Stimulated activated CD8-positive, alpha-beta memory T cell treated with anti-CD3 and anti-CD28 coated beads, Interleukin-15, amount 100 ng/mL, for 24 hours (primary cell): Measurements from ENCODE around the gene C14orf132.
"Not testable (repeated sequence)": the region's sequence is repeated elsewhere in the genome, so short reads cannot be mapped to it uniquely, and the experiment has no call there.

Experiments
- DNase-seq: peaks from one replicate; pipeline ENCODE4 v3.0.0-alpha.2; 2020; ENCODE audit warnings: low read depth

Gene C14orf132

DNA sequence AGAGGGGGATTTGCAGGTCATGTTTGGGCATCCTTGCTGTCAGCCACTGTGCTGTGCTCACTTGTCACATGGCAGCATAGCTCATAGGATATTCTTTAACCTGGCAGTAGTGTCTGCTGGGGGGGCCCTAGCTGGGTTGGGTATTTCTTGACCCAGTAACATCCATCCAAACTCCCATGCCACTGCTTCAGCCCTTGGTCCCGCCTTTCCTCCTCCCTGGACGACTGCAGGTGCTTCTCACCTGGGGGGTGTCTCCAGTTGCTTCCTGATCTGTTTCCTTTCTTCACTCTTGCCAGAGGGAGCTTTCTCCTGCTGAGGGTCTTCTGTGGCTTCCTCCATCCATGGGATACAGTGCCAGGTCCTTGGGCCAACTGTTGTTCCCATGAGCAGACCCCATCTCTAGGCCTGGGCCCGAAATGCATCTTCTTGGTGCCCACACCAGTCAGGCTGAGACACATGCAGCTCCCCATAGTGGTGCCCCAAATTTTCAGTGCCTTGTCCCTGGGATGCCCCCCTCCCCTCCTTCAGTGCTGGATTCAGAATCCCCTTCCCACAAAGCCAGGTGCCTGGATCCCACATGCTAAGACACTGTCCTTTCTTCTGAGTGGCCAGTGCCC is 20.5 kb downstream of the C14orf132 start:
- no peak for DNase-seq

DNA sequence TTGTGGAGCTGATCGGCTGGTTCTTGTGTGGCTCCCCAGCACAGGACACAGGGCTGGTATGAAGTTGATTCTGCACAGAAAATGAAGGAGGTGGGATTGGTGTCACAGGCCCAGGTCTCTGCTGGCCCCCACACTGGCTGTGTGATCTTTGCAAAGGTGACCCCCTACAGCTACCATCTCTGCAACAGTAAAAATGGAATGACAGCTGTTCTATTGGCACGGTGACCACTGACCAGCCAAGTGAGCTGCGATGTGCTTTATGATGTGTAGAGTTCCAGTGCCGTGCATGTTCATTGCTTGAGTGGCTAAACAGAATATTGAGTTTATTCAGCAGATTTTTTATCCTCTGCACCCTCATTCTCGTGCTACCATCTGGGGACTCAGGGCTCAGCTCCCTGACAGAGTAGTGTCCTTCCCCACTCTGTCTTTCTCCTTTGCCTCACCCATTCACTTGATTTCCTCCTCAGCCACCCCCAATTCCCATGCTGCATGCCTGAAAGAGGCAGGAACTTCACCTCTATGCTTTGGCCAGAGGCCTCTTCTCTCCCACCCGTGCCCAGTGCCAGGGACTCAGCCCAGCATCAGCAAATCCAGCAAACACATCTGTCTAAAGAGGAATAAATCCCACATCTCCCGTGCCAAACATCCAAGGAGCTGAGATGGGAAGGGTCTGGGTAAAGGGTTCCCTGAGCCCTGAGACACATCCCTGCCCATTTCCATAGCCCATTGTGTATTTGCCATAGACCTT is 21.2 kb downstream of the C14orf132 start:
- DNase-seq = no peak

DNA sequence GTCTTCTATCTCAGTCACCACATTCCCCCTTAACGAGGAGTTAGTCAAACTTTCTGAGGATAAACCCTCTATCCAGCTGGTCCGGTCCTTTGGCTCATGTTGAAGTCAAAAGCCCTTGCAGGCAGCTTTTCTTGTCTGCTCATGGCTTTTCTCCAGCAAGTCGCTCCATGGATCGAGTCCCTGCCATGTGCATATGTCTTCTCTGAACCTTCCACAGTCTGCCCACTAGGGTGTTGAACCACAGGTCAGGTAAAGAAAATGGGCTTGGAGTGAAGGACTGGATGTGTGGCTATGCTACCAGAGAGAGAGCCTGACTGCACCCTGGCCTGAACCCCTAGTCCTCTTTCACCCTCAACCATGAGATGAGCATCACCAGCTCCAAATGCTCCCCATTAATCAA is 22.8 kb downstream of the C14orf132 start:
- no peak for DNase-seq

DNA sequence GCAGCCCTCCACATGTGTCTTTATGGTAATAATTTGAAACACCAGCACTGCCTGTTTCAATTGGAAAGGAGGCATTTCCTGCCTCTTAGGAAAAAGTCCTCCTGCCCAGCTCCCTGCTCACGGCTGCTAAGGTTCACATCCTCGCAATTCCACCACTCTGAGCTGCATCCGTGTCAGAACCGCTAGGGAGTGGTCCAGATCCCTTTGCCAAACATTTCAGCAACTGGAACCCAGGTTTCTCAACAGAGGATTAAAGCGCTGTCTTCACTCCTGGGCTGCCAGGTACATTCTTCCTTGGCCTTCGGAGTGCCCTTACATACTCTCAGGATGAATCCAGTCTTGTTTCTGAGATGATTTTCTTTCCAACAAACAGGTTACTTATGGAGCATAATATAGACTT is 23.3 kb downstream of the C14orf132 start:
- DNase-seq = no peak

DNA sequence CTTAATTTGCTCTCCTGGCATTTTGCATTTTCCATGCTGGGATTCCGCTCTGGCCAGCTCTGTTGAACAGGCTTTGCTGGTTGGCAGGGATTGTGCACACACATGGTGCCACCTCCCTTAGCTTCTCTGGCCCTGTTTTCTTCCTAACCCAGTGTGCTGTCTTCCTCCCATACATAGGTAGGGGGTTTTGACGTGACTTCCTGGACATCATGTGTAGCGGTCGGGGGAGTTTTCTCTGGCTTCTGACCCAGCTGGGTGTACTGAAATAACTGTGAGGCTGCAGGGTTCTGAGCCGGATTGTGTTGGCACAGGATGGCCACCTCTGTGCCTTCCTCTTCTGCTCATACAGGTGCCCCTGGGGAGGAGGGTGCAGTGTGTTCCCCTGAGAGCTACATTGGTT is 25.7 kb downstream of the C14orf132 start:
- DNase-seq = no peak

DNA sequence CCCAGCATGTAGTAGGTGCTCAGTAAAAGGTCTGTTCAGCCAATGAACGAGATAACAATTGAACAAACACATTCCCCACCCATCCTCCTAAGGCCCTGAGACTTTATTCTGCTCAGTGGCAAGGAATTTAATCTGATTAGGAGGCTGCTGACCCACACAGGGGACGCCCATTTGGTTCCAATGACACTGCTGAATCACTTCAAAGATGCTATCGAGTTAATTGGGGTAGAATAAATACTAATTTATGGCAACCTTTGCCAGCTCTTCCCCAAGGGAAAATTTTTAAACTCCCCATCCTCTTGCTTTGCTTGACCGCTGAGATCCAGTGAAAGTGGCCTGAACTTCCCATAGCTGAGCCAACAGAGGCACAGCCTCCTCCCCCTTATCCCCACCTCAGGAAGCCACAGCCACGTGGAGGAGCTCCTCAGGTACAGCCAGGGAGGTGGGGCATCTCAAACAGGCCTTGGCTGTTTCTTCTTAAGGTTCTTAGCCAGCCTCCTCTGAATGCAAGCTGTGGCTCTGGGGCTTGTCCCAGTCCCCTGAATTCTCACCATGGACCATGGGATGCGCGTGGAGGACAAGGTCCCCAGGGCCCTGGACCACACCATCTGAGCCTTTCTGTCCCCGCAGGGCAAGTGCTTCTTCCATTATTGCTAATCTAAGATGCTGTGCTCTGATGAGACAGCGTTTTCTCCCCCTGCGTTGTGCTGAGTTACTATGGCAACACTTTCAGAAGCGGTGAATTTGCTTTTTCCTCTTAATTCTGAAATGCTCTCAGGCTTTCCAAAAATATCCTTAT is 26.7 kb downstream of the C14orf132 start:
- DNase-seq = no peak

DNA sequence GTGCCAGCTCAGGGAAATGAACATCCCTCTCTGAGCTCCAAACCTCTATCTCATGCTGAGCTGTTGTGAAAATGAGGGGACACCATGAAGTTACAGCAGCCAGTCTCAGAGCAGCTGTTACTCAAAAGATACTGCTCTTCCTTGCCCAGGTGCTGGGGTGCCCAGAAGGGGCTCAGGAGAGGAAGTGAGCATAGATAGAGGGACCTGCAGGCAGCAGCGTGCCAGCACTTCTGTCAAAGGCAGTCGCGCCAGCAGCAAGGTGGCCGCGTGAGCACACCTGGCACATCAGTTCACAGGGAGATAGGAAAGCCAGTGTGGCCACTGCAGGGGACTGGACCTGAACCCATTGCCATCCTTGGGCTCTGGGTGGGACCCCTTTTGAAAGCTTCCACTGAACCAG is 27.8 kb downstream of the C14orf132 start:
- DNase-seq = no peak

DNA sequence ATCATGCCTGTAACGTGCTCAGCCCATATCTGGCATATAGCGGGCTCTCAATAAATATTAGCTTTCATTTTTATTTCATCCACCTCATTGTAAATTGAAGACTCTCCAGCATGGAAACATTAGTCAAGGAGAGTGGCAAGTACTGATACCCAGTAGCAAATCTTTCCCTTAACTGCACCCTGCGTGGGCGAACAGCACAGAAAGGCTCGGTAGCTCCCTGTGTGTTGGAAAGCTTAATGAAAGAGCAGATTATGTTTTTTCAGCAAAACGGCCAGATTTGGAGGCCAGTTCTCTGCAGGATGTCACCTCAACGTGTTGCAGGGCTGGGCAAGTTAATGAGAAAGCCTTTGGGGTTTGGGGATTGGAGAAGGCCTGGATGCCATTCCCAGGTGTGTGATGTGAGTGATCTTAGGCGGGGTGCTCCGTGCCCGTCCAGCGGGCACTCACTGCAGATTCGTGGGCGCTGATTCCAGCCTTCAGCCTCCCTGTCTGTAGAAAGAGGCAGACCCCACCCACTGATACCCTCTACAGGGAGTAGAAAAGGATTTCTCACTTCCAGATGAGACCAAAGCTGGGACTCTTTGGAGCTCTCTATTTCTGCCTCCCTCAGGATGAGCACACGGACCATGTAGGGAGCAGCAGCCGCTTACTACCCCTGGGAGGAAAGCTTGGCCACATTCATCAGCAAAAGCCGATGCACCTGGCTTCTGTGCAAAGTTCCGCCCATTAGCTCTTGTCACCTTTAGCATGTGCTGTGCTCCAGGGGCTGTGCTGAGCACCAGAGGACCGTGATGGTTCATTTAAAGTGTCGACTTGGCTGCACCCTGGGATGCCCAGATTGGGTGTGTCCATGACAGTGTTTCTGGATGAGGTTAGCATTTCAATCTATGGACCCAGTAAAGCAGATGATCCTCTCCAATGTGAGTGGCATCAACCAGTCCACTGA is 29.1 kb downstream of the C14orf132 start:
- DNase-seq = no peak

DNA sequence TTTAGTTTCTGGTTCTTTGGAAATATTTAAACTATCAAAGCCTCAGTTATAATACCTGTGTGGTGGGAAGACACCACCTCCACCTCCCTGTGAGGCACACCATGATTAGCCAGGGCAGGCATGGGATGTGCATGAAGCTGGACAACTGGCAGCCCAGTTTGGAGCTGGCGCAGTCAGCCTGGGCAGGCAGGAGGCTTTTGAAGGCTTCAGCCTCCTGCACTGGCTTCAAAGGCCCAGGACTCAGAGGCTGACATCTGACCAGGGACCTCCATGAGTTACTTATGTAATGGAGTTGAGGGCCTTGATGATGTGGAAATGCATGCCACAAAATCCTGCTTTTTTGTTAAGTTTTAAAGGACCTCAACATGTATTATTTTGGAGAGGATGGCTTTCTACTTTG is 30.3 kb downstream of the C14orf132 start:
- no peak for DNase-seq

DNA sequence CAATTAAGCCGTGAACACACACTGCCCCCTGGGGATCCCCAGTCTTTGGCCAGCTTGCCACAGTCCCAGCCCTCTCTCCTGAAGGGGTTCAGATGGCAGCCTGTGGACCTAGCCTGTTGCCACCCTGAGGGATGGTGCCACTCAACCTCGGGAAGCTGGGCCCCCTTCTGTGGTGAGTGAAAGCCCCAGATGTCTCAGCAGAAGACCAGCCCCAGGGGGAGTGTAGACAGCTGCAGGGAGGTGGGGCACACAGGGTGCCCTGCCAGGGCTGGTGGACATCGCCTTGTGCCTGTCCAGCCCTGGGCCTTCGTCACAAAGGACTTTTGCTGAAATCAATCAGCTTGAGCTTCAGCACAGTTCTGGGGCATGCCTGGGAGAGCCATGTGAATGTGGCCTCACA is 32.4 kb downstream of the C14orf132 start:
- DNase-seq = no peak

DNA sequence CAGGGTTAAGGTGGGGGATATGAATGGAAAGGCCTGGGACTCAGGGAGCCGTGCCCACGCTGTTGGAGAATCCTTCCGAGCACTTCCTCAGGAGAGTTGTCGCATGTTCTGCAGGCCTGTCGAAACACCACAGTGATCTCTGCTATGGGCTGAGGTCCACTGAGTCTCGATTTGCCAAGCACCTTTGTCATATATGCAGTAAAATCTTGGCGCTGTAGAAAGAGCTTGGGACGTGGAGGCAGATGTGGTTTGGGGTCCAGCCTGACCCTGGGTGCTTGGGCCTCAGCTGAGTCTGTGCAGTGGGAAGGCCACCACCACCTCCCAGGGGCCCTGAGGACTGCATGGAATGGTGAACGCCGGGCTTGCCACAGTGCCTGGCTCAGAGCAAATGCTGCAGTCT is 32.9 kb downstream of the C14orf132 start:
- no peak for DNase-seq

DNA sequence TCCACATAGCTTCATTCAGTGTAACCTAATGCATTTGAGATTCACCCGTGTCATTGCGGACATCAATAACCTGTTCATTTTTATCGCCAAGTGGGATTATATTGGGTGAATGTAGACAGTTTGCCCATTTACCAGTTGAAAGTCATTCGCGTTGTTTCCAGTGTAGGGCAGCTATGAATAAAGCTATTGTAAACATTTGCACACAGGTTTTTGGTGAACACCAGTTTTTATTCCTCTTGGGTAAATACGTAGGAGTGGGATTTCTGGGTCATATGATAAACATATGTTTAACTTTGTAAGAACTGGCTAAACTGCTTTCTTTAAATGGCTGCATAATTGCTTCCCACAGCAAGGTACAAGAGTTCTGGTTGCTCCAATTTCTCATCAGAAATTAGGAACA is 33.6 kb downstream of the C14orf132 start:
- no peak for DNase-seq

DNA sequence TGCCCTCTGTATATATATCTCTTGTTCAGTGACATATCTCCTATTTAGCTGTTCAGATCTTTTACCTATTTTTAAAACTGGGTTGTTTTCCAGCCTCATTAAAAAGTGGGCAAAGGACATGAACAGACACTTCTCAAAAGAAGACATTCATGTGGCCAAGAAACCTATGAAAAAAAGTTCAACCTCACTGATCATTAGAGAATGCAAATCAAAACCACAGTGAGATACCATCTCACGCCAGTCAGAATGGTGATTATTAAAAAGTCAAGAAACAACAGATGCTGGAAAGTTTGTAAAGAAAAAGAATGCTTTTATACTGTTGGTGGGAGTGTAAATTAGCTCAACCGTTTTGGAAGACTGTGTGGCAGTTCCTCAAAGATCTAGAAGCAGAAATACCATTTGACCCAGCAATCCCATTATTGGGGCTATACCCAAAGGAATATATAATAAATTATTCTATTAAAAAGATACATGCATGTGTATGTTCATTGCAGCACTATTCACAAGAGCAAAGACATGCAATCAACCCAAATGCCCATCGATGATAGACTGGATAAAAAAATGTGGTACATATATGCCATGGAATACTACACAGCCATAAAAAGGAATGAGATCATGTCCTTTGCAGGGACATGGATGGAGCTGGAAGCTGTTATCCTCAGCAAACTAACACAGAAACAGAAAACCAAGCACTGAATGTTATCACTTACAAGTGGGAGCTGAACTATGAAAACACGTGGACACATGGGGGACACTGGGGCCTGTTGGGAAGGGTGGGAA is 34.3 kb downstream of the C14orf132 start:
- DNase-seq = not testable (repeated sequence)

DNA sequence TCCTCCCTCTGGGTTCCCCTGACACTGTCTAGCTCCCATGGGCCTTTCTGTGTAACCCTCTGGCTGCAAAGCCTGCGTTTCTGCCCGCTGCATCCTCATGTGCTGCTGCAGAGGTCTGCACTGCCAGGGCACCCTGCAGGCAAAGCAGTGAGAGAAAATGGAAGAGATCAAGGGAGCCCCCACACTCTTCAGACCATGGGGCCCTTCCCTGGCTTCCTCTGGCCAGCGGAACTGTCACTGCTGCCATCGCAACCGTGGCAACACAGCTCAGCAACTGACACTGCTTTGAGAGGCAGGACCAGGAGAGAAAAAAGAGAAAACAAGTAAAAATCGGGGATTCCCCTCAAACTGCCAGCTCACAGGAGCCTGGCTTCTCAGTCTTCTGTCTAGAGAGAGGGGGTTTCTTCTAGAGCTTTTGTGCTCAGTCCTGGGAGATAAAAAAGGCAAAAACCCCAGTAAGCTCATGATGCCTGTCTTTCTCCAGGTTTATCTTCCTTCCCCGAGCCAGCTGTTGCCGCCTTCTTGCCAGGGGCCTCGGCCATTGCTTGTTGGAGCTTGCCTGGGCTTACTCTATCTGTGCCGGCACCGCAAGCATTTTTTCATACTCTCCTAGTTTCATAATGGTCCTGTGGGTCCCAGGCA is 38.9 kb downstream of the C14orf132 start:
- no peak for DNase-seq

DNA sequence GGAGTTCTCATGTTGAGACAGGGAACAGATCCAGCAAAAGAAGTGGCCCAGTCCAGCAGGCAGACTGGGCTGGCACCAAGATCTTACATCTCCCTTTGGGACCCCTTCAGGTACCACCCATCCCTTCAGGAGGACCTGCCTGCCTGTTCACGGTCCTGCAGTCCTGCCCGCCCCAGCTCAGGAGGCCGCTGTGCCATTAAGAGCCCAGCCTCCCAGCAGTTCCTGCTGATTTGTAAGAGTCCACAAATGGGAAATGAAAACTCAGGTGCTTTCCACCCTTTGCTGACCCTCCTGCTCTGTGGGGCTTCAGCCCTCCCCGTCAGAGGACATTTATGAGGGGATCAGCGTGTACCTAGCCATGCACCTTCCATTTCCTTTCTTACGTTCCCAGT is 39.5 kb downstream of the C14orf132 start:
- no peak for DNase-seq

DNA sequence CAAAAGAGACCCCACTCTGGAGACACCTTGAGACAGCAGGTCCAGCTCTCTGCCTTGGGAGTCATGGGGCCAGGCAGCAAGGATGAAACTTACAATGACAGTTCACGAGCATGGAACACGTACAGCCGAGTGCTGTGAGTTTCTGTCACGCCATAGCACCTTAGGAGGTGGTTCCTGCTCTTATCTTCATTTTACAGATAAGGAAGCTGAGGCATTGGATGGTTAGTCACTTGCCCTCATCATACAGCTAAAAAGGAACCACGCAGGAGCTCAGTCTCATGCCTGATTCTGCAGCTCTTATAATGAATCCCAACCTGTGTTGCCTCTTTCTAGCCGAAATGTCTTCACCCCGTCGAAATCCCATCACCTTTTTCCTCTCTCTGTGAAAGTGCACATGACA is 39.9 kb downstream of the C14orf132 start:
- no peak for DNase-seq

DNA sequence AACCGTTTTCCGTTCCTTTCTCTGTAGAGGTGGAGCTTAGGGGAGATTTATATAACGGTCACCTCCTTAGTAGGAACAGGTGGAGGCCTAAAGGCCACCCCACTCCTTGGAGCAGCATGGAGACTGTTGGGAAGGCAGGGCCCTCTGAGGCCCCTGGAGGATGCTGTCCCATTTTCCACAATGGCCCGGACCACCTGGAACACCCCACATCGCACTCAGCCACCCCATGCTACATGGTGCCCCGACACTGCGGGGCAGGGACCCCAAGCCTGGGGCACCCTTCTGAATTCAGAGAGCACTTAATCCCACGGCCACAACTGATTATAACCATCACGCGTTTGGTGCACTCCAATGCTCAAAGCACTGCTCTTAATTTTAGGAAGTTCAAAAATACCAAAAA is 41.4 kb downstream of the C14orf132 start:
- DNase-seq = no peak

DNA sequence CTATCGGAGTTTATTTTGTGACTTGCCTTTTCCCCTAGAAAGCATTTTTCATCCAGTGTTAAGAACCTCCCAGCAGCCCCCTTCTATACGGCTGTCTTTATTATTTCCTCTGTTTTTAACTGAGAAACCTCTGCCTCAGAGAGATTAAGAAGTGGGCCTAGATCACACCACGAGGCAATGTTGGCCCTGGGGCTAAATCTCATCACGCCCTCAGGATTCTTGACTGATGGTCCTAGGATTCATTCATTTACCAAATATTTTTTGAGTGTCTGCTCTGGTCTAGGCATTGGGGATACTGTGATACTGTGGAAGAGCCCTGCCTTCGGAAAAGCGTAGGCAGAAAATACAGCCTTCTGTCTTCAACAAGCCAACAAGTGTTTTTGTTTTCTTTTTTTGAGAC is 42.1 kb downstream of the C14orf132 start:
- no peak for DNase-seq

DNA sequence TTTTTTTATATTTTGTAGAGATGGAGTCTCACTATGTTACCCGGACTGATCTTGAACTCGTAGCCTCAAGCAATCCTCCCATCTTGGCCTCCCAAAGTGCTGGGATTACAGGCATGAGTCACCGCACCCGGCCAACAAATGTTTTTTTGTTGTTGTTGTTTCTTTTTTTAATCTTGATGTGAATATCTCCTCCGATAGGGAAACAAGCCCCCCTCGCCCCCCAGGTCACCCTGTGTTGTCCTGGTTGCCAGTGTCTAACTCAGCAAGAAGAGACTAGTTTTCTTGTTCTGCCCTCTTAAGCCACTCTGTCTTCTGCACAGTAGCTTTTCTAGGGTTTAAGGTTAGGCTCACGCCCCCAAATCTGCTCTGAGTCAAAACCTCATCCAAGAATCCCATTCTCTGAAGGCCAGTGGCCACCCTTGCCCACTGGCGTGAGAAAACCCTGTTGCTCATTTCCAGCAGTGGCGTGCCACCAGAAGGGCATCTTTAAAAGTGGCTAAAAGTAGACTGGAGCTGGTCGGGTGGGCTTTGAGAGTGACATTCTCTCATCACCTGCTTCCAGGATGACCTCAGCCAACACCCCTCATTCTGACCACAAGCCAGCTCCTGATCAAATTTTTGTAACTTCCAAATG is 42.7 kb downstream of the C14orf132 start:
- DNase-seq = no peak
